GM12873 (cell line): ENCODE results near the gene UCKL1.

Experiments used
- TF ChIP-seq, protein P1 (sequence below): IDR thresholded peaks from 2 replicates; pipeline ENCODE4 v1.5.1; 2012; ENCODE audit warnings: low read depth, mild to moderate bottlenecking, moderate library complexity, low read length, control low read depth; ENCODE audit not compliant: insufficient read depth; ENCODE audit errors: missing control alignments

The UCKL1 gene

DNA sequence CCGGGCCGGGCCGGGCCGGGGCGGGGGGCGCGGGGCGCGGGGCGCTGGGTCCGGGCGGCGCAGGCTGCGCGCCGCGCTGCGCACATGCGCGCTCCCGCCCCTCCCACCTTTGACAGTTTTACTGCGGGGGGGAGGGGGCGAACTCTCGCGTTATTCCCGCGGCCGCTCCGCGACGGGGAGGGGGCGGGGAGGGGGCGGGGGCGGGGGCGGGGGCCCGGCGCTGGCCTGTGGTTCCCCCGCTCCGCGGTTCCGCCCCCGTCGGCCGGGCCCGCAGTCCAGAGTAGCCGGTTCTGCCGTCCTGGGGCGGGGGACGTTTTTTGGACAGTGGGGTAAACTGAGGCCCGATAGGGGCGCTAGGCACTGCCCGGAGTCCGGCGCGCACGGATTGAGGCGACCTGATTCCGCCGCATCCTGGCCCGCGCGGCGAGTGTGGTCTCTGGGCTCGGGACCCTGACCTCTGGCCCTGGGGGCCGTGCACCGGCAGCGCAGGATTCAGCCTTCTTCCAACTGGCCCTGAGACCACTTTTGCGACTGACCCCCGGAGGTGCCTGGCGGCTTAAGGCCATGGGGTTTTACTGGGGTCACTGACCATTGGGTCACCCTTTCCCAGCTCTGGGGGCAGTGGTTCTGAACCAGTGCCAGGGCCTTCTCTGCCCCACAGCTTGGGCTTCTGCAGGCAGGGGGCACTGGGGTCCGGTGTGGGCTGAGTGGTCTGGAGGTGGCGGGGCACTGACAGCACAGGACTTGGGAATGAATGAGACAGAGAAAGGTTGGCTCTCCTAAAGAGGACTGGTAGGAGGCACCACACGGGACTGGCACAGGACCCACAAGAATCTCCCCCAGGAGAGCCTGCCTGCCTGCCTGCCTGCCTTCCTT, 13.9 kb upstream of the UCKL1 start, which contains the start of gene ZNF512B:
Gene ZNF512B (minus strand): TSS at position 93 of the 876 bp plus-strand sequence. CDS start 1,980 bp downstream, outside the sequence.
- TF ChIP-seq, protein P1, sequence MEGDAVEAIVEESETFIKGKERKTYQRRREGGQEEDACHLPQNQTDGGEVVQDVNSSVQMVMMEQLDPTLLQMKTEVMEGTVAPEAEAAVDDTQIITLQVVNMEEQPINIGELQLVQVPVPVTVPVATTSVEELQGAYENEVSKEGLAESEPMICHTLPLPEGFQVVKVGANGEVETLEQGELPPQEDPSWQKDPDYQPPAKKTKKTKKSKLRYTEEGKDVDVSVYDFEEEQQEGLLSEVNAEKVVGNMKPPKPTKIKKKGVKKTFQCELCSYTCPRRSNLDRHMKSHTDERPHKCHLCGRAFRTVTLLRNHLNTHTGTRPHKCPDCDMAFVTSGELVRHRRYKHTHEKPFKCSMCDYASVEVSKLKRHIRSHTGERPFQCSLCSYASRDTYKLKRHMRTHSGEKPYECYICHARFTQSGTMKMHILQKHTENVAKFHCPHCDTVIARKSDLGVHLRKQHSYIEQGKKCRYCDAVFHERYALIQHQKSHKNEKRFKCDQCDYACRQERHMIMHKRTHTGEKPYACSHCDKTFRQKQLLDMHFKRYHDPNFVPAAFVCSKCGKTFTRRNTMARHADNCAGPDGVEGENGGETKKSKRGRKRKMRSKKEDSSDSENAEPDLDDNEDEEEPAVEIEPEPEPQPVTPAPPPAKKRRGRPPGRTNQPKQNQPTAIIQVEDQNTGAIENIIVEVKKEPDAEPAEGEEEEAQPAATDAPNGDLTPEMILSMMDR = no peak

DNA sequence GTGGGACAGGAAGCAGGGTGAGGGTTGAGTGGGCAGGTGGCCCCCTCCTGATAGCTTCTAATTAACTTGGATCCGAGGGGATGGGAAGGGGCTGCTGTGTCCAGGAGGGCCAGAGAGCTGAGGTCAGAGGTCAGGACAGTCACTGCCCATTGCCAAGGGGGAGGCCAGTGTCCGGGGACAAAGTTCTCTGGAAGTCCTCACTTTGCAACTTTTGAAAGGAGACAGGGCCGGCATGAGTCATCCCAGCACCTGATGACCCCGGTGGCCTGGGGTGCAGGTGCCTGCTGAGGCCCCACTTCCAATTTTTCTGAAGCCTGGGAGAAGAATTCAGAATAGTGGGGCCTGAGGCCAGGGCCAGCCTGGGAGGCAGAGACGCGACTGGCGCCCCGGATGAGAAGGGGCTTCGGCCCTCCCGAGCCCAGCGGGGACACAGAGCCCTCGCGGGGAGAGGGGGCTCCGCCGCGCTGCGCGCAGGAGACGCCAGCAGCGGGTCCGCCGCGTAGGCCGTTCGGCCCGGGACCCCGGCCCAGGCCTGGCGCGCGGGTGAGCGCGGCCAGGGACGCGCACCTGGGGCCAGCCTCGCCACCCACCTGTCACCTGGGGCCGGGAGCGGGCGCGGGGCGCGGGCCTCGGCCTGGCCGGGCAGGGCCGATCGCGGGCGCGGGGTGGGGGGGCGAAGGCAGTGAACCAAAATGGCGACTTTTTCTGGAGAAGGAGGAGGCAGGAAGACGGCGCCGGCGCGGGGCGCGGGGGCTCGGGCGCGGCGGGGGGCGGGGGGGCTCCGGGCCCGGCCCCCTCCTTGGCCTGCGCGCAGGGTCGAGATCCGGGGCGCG, 12.9 kb upstream of the UCKL1 start:
- TF ChIP-seq, protein P1 = no peak

DNA sequence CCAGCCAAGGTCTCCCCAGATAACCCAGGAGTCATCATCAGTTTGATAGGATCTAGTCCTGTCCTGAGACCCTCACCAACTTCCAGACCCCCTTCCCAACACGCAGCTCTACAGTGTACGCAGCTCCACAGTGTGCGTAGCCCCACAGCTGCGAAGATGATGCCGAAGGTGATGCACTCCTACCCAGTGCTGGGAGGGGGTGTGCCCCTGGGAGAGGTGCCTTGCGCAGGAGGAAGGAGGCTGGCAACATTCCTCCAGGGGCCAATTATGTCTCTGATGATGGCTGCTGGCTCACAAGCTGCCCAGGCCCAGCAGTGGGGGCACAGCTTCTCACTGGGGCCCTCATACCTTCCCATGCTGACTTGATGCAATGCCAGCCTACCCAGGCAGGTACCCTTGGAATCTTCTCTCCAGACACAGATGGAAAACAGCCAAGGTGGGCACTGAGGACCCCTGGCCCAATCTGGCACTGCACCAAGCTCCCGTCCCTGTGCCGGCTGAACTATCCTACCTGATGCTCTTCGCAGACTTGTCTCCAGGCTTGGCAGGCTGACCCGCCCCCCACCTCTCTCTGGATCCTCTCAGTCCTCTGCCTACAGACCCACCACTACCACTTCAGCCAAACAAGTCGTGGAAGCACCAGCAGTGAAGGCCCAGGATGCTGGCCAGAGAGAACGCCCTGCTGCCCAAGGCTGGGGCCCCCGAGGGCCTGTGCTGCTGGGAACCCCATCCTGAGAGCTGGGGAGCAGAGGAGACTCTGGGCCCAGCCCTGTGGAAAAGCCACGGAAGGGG, 12.1 kb upstream of the UCKL1 start:
- TF ChIP-seq, protein P1 = no peak

DNA sequence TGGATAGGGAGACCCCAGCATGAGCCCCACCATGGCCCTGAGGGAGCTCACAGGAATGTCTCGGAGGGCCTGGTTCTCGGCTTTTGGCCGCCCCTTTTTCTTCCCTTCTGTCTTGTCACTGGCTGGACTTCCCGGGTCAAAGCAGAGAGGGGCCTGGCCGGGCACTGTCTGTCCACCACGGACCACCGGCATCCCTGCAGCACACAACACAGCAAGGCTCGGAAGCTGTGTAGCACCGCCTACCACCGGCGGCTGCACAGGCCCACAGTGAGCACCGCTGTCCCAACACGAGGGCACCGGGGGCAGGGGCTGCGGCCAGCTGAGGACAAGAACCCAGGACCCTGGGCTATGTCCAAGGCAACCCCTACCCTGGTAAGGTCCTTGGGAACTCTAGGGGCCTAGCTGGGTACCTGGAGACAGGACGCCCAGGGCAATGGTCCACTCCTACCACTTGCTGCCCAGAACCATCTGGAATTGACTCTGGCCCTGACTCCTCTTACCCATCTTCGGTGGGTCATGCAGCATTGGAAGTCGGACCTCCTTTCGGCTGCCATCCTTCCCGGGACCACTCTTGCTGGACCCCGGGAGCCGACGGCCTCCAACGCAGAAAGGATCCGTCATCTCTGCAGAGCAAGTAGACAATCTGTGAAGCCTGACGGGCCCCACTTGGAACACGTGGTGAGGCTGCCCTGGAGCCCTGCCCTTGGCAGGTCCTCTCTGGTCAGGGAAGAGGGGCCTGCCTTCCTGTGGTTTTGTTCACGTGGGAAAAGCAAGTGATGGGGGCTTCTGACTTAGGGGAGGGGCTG, 11.3 kb upstream of the UCKL1 start:
- TF ChIP-seq, protein P1 = no peak

DNA sequence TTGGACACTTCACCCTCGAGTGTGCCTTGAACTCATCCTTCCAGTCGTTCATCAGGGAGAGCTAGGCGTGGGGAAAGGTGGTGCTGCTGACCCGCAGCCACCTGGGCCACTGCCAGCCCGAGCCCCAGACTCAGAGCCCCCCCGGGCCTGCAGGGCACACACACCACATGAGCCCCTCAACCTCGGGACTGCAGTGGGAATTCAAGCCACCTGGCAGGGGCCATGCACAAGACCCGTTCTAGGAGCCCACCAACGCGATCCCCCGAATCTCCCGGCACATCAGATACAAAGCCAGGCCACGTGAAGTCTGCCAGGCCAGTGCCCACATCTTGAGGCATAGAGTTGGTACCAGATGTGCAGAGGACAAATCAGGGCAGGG, 10.7 kb upstream of the UCKL1 start:
- TF ChIP-seq, protein P1 = no peak

DNA sequence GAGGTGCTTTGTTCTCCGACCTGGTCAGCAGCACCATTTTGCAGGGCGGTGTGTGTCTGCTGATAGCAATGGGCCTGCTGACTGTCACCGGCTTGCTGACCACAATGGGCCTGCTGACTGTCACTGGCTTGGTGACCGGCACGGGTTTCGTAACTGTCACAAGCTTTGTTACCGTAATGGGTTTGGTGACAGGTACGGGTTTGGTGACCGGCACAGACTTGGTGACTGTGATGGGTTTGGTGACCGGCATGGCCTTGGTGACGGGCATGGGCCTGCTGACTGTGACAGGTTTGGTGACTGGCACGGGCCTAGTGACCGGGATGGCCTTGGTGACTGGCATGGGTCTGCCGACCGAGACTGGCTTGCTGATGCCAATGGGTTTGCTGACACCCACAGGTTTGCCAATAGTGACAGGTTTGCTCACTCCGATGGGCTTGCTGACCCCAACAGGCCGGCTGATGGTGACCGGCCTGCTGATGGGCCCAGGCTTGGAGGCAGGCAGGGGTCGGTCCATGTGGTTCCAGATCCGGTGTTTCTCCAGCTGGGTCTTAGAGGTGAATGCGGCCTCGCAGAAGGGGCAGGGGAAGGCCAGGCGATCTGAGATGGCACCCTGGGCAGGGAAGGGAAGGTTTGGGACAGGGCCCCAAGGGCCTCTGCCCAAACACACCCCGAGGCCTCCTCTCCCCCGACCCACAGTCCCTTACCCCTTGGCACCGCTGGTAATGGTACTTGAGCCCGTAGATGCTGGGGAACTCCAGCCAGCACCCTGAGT, 10.1 kb upstream of the UCKL1 start:
- TF ChIP-seq, protein P1 = no peak
